Effector CD8-positive, alpha-beta T cell (primary cell): ENCODE data around the gene CABS1.

ENCODE experiments used
- DNase-seq: peaks from one replicate; lab custom pipeline; 2025; lab: John Stamatoyannopoulos, UW
- total RNA-seq, 4 experiments: gene quantifications; one replicate each; lab custom pipeline; 2026; lab: John Stamatoyannopoulos, UW

The CABS1 gene
- 0 reads per million in 4 experiments for total RNA-seq

- DNase-seq = no peak
These were observed at the start of gene CABS1 for GRCh38 chr4:70334681-70335080. Gene CABS1, plus strand, starts transcription at chr4:70334981. Its CDS starts 59 bp downstream, at chr4:70335040.

- no peak for DNase-seq
These were observed 46.1 kb upstream of the CABS1 start for GRCh38 chr4:70288651-70289050.

GRCh38 chr4:70291341-70291740 lies 43.4 kb upstream of the CABS1 start:
- DNase-seq = no peak

GRCh38 chr4:70297576-70297975 lies 37.2 kb upstream of the CABS1 start:
- DNase-seq = no peak

GRCh38 chr4:70298051-70298450 lies 36.7 kb upstream of the CABS1 start:
- DNase-seq = no peak

GRCh38 chr4:70299643-70300042 lies 35.1 kb upstream of the CABS1 start:
- DNase-seq = no peak

GRCh38 chr4:70300215-70300614 lies 34.6 kb upstream of the CABS1 start:
- DNase-seq = no peak

GRCh38 chr4:70303090-70303489 lies 31.7 kb upstream of the CABS1 start:
- no peak for DNase-seq

GRCh38 chr4:70305601-70306000 lies 29.2 kb upstream of the CABS1 start:
- DNase-seq = no peak

- no peak for DNase-seq
These were observed 28.7 kb upstream of the CABS1 start for GRCh38 chr4:70306076-70306475.

- DNase-seq = no peak
These were observed 21.0 kb upstream of the CABS1 start for GRCh38 chr4:70313736-70314135.

- DNase-seq = no peak
These were observed 18.9 kb upstream of the CABS1 start for GRCh38 chr4:70315928-70316327.

GRCh38 chr4:70326052-70326451 lies 8.7 kb upstream of the CABS1 start:
- no peak for DNase-seq

GRCh38 chr4:70336043-70336442 lies 1.3 kb downstream of the CABS1 start:
- no peak for DNase-seq

- no peak for DNase-seq
These were observed 3.2 kb downstream of the CABS1 start for GRCh38 chr4:70337886-70338420.

GRCh38 chr4:70356185-70356584 lies 21.4 kb downstream of the CABS1 start:
- no peak for DNase-seq

GRCh38 chr4:70359115-70359661 lies 24.4 kb downstream of the CABS1 start:
- no peak for DNase-seq

GRCh38 chr4:70360460-70360859 lies 25.7 kb downstream of the CABS1 start, which contains the start of gene SMR3A:
Gene SMR3A, plus strand, starts transcription at chr4:70360760. Its CDS starts 1,356 bp downstream, at chr4:70362116.
- no peak for DNase-seq

GRCh38 chr4:70364002-70364401 lies 29.2 kb downstream of the CABS1 start:
- DNase-seq = no peak

GRCh38 chr4:70365479-70365878 lies 30.7 kb downstream of the CABS1 start:
- no peak for DNase-seq

GRCh38 chr4:70367813-70368212 lies 33.0 kb downstream of the CABS1 start:
- no peak for DNase-seq

- no peak for DNase-seq
These were observed 37.2 kb downstream of the CABS1 start for GRCh38 chr4:70371987-70372386.

GRCh38 chr4:70372760-70373159 lies 38.0 kb downstream of the CABS1 start:
- no peak for DNase-seq

GRCh38 chr4:70380578-70380977 lies 45.8 kb downstream of the CABS1 start:
- no peak for DNase-seq
